WTC11 (cell line): ENCODE data around the gene KRTCAP2. TPM values are rescaled to one million over a fixed set of nuclear protein-coding genes. Genes with fewer than 3 reads are reported as not detected.

Experiments used
- ATAC-seq: fragments of 200-7000 bp; cut with Tn5 transposase; 2 replicates; pipeline ENCODE4 v1.10.0; 2021; ENCODE audit warnings: mild to moderate bottlenecking, moderate library complexity
- CTCF ChIA-PET: fragments of 300-600 bp; sonication (Branson Sonifier 250); formaldehyde crosslinking; loops from one replicate; lab custom pipeline; 2021; ENCODE audit warnings: antibody characterized with exemption; lab: Charles Lee
- POLR2A ChIA-PET: fragments of 350-600 bp; sonication (Branson Sonifier 250); formaldehyde crosslinking; loops from one replicate; lab custom pipeline; 2021; ENCODE audit warnings: antibody characterized with exemption; lab: Charles Lee
- DNase-seq: peaks from one replicate; pipeline ENCODE4 v3.0.0; 2021; ENCODE audit warnings: low spot score
- H3K27ac Mint-ChIP-seq: 2 replicates; pipeline ENCODE4 v1.8.0; 2021; ENCODE audit warnings: mixed read lengths
- H3K27me3 Mint-ChIP-seq: 2 replicates; pipeline ENCODE4 v1.8.0; 2021; ENCODE audit warnings: low read depth, mild to moderate bottlenecking, moderate library complexity, mixed read lengths
- H3K36me3 Mint-ChIP-seq: 2 replicates; pipeline ENCODE4 v1.8.0; 2021; ENCODE audit warnings: mixed read lengths
- H3K4me1 Mint-ChIP-seq: 2 replicates; pipeline ENCODE4 v1.8.0; 2022; ENCODE audit warnings: mixed read lengths
- H3K4me3 Mint-ChIP-seq: 2 replicates; pipeline ENCODE4 v1.8.0; 2021; ENCODE audit warnings: mild to moderate bottlenecking, moderate library complexity, mixed read lengths
- H3K9me3 Mint-ChIP-seq: 2 replicates; pipeline ENCODE4 v1.8.0; 2021; ENCODE audit warnings: mixed read lengths
- AFF4 ChIP-seq: sonication (generic); formaldehyde crosslinking; IDR thresholded peaks from 2 replicates; pipeline ENCODE4 v1.8.1; 2023; ENCODE audit warnings: mild to moderate bottlenecking, missing genetic modification reagents, borderline replicate concordance
- ATF1 ChIP-seq: sonication (generic); formaldehyde crosslinking; IDR thresholded peaks from 2 replicates; pipeline ENCODE4 v1.8.1; 2023; ENCODE audit warnings: mild to moderate bottlenecking, moderate library complexity, missing genetic modification reagents
- EMX1 ChIP-seq: fragments of 250-450 bp; sonication (Bioruptor Pico); IDR thresholded peaks from 2 replicates; pipeline ENCODE4 v1.8.0; 2021; ENCODE audit warnings: mild to moderate bottlenecking
- GABPB1 ChIP-seq: sonication (generic); formaldehyde crosslinking; IDR thresholded peaks from 2 replicates; pipeline ENCODE4 v1.8.1; 2023; ENCODE audit warnings: mild to moderate bottlenecking, missing genetic modification reagents
- HMGXB4 ChIP-seq: sonication (generic); formaldehyde crosslinking; IDR thresholded peaks from 2 replicates; pipeline ENCODE4 v1.8.1; 2023; ENCODE audit warnings: mild to moderate bottlenecking, moderate library complexity, missing genetic modification reagents
- PRDM15 ChIP-seq: sonication (generic); formaldehyde crosslinking; IDR thresholded peaks from 2 replicates; pipeline ENCODE4 v1.8.0; 2022; ENCODE audit warnings: missing genetic modification reagents
- ZNF138 ChIP-seq: sonication (generic); formaldehyde crosslinking; conservative IDR thresholded peaks from 2 replicates; pipeline ENCODE4 v1.8.1; 2022; ENCODE audit warnings: mild to moderate bottlenecking, moderate library complexity, missing genetic modification reagents
- ZNF232 ChIP-seq: sonication (generic); formaldehyde crosslinking; IDR thresholded peaks from 2 replicates; pipeline ENCODE4 v1.8.0; 2022; ENCODE audit warnings: mild to moderate bottlenecking, missing genetic modification reagents
- ZNF396 ChIP-seq: fragments of 250-450 bp; sonication (Bioruptor Pico); IDR thresholded peaks from 2 replicates; pipeline ENCODE4 v1.8.0; 2021; ENCODE audit warnings: mild to moderate bottlenecking, moderate library complexity, borderline replicate concordance
- ZNF416 ChIP-seq: fragments of 250-450 bp; sonication (Bioruptor Pico); IDR thresholded peaks from 2 replicates; pipeline ENCODE4 v1.9.0; 2021; ENCODE audit warnings: mild to moderate bottlenecking, inconsistent platforms
- ZSCAN18 ChIP-seq: fragments of 250-450 bp; sonication (Bioruptor Pico); IDR thresholded peaks from 2 replicates; pipeline ENCODE4 v2.1.2; 2022; ENCODE audit warnings: mild to moderate bottlenecking, moderate library complexity
- total RNA-seq: library from RNA; stranded (reverse); gene quantifications from 3 replicates; pipeline ENCODE4 v1.2.3, GENCODE V29; 2021
- TF ChIP-seq, protein P1 (sequence below): fragments of 200-600 bp; IDR thresholded peaks from 2 replicates; pipeline ENCODE4 v1.8.0; 2022; ENCODE audit warnings: antibody characterized with exemption
- TF ChIP-seq, protein P2 (sequence below): sonication (generic); formaldehyde crosslinking; conservative IDR thresholded peaks from 2 replicates; pipeline ENCODE4 v1.8.1; 2023; ENCODE audit warnings: mild to moderate bottlenecking, low read depth, missing genetic modification reagents, moderate library complexity
- TF ChIP-seq, protein P3 (sequence below): sonication (generic); formaldehyde crosslinking; IDR thresholded peaks from 2 replicates; pipeline ENCODE4 v1.8.0; 2022; ENCODE audit warnings: mild to moderate bottlenecking, missing genetic modification reagents

The KRTCAP2 gene
- total RNA-seq, 1 experiment from 2014 or later = 104 TPM

GRCh38 chr1:155169541-155169940 lies 3.6 kb downstream of the KRTCAP2 start:
- H3K9me3 Mint-ChIP-seq = no peaks in the 10 kb centered on the region
- H3K4me3 Mint-ChIP-seq = 0 out of 2 replicates have a peak overlapping the region, but pooled peaks have one; percentile 11
- peaks cover 16% of the 10 kb centered on the region for H3K36me3 Mint-ChIP-seq
- CTCF ChIA-PET = interaction anchor here (0.7 to 12.2 kb wide), 7 partner anchors 41 to 157 kb away, joined by 3 to 605 read pairs (median 5); partner anchors contain the start of gene EFNA1
- ATAC-seq (no peak), DNase-seq (no peak)
- H3K27me3 Mint-ChIP-seq = no peaks in the 10 kb centered on the region; the same call in 1 of the 2 replicates
- H3K4me1 Mint-ChIP-seq = peaks cover 26% of the 10 kb centered on the region
- POLR2A ChIA-PET = no interaction called here
- no peak for TF ChIP-seq ZNF232 (CRISPR knock-in tag)
- TF ChIP-seq, protein P1, sequence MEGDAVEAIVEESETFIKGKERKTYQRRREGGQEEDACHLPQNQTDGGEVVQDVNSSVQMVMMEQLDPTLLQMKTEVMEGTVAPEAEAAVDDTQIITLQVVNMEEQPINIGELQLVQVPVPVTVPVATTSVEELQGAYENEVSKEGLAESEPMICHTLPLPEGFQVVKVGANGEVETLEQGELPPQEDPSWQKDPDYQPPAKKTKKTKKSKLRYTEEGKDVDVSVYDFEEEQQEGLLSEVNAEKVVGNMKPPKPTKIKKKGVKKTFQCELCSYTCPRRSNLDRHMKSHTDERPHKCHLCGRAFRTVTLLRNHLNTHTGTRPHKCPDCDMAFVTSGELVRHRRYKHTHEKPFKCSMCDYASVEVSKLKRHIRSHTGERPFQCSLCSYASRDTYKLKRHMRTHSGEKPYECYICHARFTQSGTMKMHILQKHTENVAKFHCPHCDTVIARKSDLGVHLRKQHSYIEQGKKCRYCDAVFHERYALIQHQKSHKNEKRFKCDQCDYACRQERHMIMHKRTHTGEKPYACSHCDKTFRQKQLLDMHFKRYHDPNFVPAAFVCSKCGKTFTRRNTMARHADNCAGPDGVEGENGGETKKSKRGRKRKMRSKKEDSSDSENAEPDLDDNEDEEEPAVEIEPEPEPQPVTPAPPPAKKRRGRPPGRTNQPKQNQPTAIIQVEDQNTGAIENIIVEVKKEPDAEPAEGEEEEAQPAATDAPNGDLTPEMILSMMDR = no peak
- TF ChIP-seq, all 79 proteins: peak for 0
- H3K27ac Mint-ChIP-seq = no peak overlapping the region

DNA sequence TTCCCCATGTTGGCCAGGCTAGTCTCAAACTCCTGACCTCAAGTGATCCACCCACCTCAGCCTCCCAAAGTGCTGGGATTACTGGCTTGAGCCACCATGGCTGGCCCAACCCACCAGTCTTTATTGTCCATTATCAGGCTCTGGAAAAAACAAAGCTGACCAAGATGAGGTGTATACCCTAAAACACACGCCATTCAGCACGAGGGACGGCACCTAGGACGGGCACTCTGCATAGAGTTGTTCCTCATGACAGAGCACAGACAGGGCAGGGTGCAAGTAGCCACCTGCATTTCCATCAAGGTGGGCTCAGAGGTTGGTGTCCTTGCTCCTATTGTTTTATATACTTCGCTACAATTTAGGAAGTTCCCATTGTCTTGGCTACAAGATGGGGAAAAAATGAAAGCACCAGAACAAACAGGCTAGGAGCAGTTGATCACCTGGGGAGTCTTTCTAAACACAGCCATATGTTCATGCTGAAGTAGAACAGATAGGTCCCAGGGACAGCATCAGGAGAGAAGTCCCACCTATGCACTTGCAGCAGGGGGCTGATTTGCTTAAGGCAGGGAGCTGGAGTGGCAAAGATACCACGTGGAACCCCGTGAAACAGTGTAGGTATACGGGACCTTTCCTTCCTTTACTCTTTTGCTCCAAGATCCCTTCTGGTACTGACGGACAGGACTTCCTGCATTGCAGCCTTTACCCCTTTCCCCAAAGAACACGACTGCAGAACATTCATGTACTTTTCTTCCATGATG lies 4.5 kb downstream of the KRTCAP2 start:
- Mint-ChIP-seq H3K27me3 (no peaks in the 10 kb centered on the region; the same call in 1 of the 2 replicates), H3K27ac (no peak overlapping the region), H3K4me3 (no peak overlapping the region), H3K36me3 (peaks cover 16% of the 10 kb centered on the region), H3K4me1 (peaks cover 26% of the 10 kb centered on the region)
- no peak for DNase-seq
- TF ChIP-seq EMX1 = no peak
- no peak for TF ChIP-seq ATF1 (CRISPR knock-in tag)
- TF ChIP-seq, protein P2, sequence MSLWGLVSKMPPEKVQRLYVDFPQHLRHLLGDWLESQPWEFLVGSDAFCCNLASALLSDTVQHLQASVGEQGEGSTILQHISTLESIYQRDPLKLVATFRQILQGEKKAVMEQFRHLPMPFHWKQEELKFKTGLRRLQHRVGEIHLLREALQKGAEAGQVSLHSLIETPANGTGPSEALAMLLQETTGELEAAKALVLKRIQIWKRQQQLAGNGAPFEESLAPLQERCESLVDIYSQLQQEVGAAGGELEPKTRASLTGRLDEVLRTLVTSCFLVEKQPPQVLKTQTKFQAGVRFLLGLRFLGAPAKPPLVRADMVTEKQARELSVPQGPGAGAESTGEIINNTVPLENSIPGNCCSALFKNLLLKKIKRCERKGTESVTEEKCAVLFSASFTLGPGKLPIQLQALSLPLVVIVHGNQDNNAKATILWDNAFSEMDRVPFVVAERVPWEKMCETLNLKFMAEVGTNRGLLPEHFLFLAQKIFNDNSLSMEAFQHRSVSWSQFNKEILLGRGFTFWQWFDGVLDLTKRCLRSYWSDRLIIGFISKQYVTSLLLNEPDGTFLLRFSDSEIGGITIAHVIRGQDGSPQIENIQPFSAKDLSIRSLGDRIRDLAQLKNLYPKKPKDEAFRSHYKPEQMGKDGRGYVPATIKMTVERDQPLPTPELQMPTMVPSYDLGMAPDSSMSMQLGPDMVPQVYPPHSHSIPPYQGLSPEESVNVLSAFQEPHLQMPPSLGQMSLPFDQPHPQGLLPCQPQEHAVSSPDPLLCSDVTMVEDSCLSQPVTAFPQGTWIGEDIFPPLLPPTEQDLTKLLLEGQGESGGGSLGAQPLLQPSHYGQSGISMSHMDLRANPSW (CRISPR knock-in tag) = no peak
- TF ChIP-seq GABPB1 = no peak
- no peak for TF ChIP-seq HMGXB4
- no peak for TF ChIP-seq ZSCAN18 (CRISPR knock-in tag)
- TF ChIP-seq, protein P3, sequence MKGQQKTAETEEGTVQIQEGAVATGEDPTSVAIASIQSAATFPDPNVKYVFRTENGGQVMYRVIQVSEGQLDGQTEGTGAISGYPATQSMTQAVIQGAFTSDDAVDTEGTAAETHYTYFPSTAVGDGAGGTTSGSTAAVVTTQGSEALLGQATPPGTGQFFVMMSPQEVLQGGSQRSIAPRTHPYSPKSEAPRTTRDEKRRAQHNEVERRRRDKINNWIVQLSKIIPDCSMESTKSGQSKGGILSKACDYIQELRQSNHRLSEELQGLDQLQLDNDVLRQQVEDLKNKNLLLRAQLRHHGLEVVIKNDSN (CRISPR knock-in tag) = no peak
- TF ChIP-seq ZNF416 (CRISPR knock-in tag) = no peak
- TF ChIP-seq PRDM15 (CRISPR knock-in tag) = no peak
- no peak for TF ChIP-seq AFF4 (CRISPR knock-in tag)
- TF ChIP-seq ZNF138 = no peak
- TF ChIP-seq ZNF396 (CRISPR knock-in tag) = no peak
- TF ChIP-seq, all 79 proteins: peak for 0
- ATAC-seq = no peak
- CTCF ChIA-PET = interaction anchor here (0.7 to 12.2 kb wide), 41 partner anchors 7 to 306 kb away, joined by 3 to 605 read pairs (median 14); partner anchors contain the start of genes ADAM15, DPM3, EFNA1 and EFNA3
- H3K9me3 Mint-ChIP-seq = peaks cover 4% of the 10 kb centered on the region
- POLR2A ChIA-PET = interaction anchor here (0.5 to 1.3 kb wide), 4 partner anchors 17 to 77 kb away, joined by 3 to 4 read pairs (median 4); no protein-coding TSS in a partner anchor
